SK-N-MC (cell line): ENCODE data around the gene SERGEF.

Source experiments
- DNase-seq: peaks from one replicate; pipeline ENCODE4 v3.0.0-alpha.2; 2011; ENCODE audit warnings: low read depth, low spot score
- H3K27ac ChIP-seq: fragments of 200-600 bp; sonication (generic); 2 replicates; pipeline ENCODE4 v1.5.1; 2016; ENCODE audit warnings: mixed run types
- H3K36me3 ChIP-seq: fragments of 200-600 bp; sonication (generic); 2 replicates; pipeline ENCODE4 v1.6.1; 2017; ENCODE audit warnings: antibody characterized with exemption, low read length, mixed read lengths; ENCODE audit not compliant: insufficient read depth
- H3K4me3 ChIP-seq: fragments of 200-600 bp; sonication (generic); 2 replicates; pipeline ENCODE4 v1.5.1; 2016
- H3K9ac ChIP-seq: fragments of 200-600 bp; sonication (generic); 2 replicates; pipeline ENCODE4 v1.8.0; 2017; ENCODE audit warnings: mixed run types, mixed read lengths; ENCODE audit not compliant: insufficient read length
- H3K9me3 ChIP-seq: fragments of 200-600 bp; sonication (generic); 2 replicates; pipeline ENCODE4 v1.6.1; 2017; ENCODE audit warnings: low read depth, mild to moderate bottlenecking, antibody characterized with exemption, low read length, moderate library complexity, mixed read lengths
- EZH2 ChIP-seq: fragments of 200-600 bp; sonication (generic); IDR thresholded peaks from one replicate; pipeline ENCODE4 v1.6.1; 2017; ENCODE audit warnings: antibody characterized with exemption
- FOXP2 ChIP-seq: optimal IDR thresholded peaks from 2 replicates; pipeline ENCODE3; 2011; ENCODE audit warnings: mild to moderate bottlenecking, moderate library complexity; ENCODE audit not compliant: insufficient read depth; ENCODE audit errors: extremely low read length, control extremely low read depth
- POLR2AphosphoS5 ChIP-seq: IDR thresholded peaks from 2 replicates; pipeline ENCODE4 v1.6.1; 2012; ENCODE audit warnings: mild to moderate bottlenecking, low read depth, low read length, borderline replicate concordance

SERGEF gene

GRCh38 chr11:17767301-17767885 lies 245.5 kb downstream of the SERGEF start:
- TF ChIP-seq FOXP2, result no peak
- TF ChIP-seq POLR2AphosphoS5, result no peak
- no peak for TF ChIP-seq EZH2
- no peak overlapping the region for H3K27ac ChIP-seq
- DNase-seq, result no peak
- no peak overlapping the region for H3K4me3 ChIP-seq
- no peak overlapping the region for H3K9ac ChIP-seq
- no peaks in the 10 kb centered on the region for H3K9me3 ChIP-seq
- H3K36me3 ChIP-seq, result no peaks in the 10 kb centered on the region

DNA sequence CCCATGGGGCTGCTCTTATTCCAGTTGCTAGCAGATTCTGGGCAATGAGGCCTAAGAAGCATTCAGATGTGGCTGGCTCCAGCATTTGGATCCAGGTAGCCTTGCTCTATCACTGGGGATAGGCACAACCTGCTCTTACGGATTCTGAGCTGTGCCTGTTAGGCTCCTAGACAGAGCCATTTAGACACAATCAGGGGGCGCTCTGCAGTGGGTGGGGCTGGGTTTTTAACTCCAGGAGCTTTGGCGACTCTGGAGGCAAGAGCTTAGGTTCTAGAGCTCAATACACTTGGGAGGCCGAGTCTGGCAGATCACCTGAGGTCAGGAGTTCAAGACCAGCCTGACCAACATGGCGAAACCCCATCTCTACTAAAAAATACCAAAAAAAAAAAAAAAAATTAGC lies 246.3 kb downstream of the SERGEF start:
- no peak for DNase-seq
- Histone ChIP-seq H3K9ac (no peak overlapping the region), H3K27ac (no peak overlapping the region), H3K9me3 (no peaks in the 10 kb centered on the region), H3K36me3 (no peaks in the 10 kb centered on the region), H3K4me3 (no peak overlapping the region)
- no peak for TF ChIP-seq POLR2AphosphoS5
- no peak for TF ChIP-seq FOXP2
- TF ChIP-seq EZH2, result no peak

DNA sequence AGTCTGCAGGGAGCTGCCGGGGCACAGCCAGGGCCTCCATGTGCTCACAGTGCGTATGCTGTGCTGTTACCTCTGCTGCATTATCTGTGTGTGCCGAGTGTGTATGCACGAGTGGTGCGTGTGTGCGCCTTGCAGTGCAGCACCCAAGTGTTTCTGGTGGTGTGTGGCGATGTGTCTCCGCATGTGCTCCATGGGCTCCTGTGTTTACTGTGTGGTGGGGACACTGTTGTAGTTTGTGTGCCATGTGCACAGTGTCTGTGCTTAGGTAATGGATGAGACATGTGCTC lies 246.8 kb downstream of the SERGEF start:
- no peak for TF ChIP-seq EZH2
- TF ChIP-seq FOXP2, result no peak
- no peak for TF ChIP-seq POLR2AphosphoS5
- Histone ChIP-seq H3K36me3 (no peaks in the 10 kb centered on the region), H3K9ac (no peak overlapping the region), H3K27ac (no peak overlapping the region), H3K4me3 (no peak overlapping the region), H3K9me3 (no peaks in the 10 kb centered on the region)
- no peak for DNase-seq

DNA sequence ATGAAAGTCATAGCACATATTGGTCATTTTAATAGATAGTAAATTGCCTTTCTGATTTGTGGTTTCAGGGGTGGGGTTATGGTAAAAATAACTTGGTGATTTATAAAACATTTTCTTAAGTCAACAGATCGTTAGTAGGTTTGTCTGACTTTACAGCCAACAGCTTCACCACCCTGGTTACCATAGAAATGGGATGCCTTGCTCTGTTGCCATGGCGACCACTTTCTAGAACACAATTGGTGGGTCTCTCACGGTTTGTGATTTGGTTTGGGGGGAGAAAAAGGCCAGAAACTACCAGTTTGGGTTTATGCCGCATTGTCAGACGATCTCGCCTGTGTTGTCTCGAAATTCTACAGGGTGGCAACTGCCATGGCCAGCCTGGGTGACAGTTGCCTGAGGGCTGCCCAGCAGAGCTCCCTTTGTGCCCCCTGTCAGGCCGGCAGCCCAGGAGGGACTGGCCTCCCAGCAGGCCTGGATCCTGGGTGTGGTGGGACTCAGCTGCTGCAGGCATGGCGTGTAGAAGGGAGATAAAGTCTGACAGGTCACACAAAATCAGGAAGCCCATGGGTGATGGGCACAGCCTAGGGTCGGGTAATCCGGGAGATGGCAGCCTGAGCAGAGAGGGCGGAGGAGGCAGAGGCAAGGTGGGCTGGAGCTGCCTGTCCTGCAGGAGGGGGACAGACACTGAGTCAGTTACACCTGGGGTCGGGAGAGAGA lies 247.3 kb downstream of the SERGEF start:
- no peaks in the 10 kb centered on the region for H3K36me3 ChIP-seq
- H3K27ac ChIP-seq, result no peak overlapping the region
- DNase-seq, result no peak
- H3K9me3 ChIP-seq, result no peaks in the 10 kb centered on the region
- H3K9ac ChIP-seq, result no peak overlapping the region
- H3K4me3 ChIP-seq, result no peak overlapping the region
- TF ChIP-seq EZH2 (no peak), FOXP2 (no peak), POLR2AphosphoS5 (no peak)

- TF ChIP-seq EZH2, result no peak
- TF ChIP-seq FOXP2, result no peak
- no peak for TF ChIP-seq POLR2AphosphoS5
- H3K36me3 ChIP-seq, result no peaks in the 10 kb centered on the region
- no peaks in the 10 kb centered on the region for H3K9me3 ChIP-seq
- H3K27ac ChIP-seq, result no peak overlapping the region
- DNase-seq, result no peak
- no peak overlapping the region for H3K4me3 ChIP-seq
- H3K9ac ChIP-seq, result no peak overlapping the region
These were observed 248.2 kb downstream of the SERGEF start for GRCh38 chr11:17764446-17765218.

DNA sequence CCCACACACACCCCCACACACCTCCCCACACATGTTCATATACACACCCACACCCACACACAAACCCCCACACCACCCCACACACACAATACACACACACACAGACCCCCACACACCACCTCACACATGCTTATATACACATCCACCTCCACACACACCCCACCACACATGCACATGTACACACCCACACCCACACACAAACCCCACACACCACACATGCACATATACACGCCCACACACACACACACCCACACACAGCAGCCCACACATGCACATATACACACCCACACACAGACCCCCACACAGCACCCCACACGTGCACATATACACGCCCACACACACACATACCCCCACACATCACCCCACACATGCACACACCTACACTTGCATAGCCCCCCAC lies 249.1 kb downstream of the SERGEF start:
- Histone ChIP-seq H3K36me3 (no peaks in the 10 kb centered on the region), H3K9ac (no peak overlapping the region)
- TF ChIP-seq POLR2AphosphoS5 (no peak), EZH2 (no peak), FOXP2 (no peak)

GRCh38 chr11:17763244-17763643 lies 249.6 kb downstream of the SERGEF start:
- Histone ChIP-seq H3K9ac (no peak overlapping the region), H3K27ac (no peak overlapping the region), H3K4me3 (no peak overlapping the region), H3K9me3 (no peaks in the 10 kb centered on the region), H3K36me3 (no peaks in the 10 kb centered on the region)
- no peak for DNase-seq
- TF ChIP-seq EZH2 (no peak), FOXP2 (no peak), POLR2AphosphoS5 (no peak)

More for the DNA sequence above, 249.1 kb downstream of the SERGEF start:
- DNase-seq, result no peak
- no peak overlapping the region for H3K27ac ChIP-seq
- H3K4me3 ChIP-seq, result no peak overlapping the region
- H3K9me3 ChIP-seq, result no peaks in the 10 kb centered on the region

DNA sequence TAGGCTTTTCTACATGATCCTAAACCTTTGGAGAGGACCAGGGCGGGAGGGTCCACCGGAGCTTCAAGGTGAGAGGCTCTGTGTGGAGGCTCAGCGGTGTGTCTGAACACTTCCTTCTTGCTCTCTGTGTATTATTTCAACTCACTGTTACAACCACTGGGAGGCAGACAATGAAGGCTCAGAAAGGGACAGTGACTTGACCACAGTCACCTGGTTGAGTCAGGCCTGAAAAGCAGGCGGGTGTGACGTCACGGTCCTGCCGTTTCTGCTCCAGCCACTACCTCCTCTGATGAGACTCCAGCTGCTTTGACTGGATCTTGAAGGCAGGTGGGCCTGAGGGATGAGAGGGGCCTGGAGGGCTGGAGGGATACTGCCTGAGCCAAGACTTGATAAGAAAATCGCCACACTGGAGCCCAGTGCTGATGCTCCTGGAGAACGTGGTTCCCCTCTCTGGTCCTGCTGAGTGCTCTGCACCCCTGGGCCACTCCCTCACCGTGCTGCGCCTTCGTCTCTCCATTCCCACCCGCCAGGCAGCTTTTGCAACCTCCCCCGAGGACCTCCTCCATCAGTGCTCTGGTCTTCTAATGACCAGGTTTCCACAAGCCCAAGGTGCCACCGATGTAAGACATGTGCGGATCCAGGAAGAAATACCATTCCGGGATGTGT lies 250.4 kb downstream of the SERGEF start:
- no peak overlapping the region for H3K9ac ChIP-seq
- no peak overlapping the region for H3K4me3 ChIP-seq
- no peak for TF ChIP-seq FOXP2
- TF ChIP-seq EZH2, result no peak
- TF ChIP-seq POLR2AphosphoS5, result no peak
- no peak overlapping the region for H3K27ac ChIP-seq
- DNase-seq, result no peak
- H3K9me3 ChIP-seq, result no peaks in the 10 kb centered on the region
- H3K36me3 ChIP-seq, result no peaks in the 10 kb centered on the region
